IMR-90 (cell line): ENCODE results near the gene GPC5. TPM values are rescaled to one million over a fixed set of nuclear protein-coding genes. Genes with fewer than 3 reads are reported as not detected.

ENCODE experiments used
- ATAC-seq: fragments of 200-7000 bp; cut with Tn5 transposase; 2 replicates; pipeline ENCODE4 v1.9.1; 2020; ENCODE audit warnings: low read depth, mild to moderate bottlenecking, moderate library complexity
- BruUV-seq: library from RNA; stranded (reverse); fragments of 400-500 nt; replicated peaks from 2 replicates; lab custom pipeline; 2021; lab: Mats Ljungman, UMichigan
- CTCF ChIA-PET: fragments of 300-600 bp; formaldehyde crosslinking; extraction: SDS; loops from one replicate; lab custom pipeline; 2021; ENCODE audit warnings: antibody characterized with exemption; lab: Yijun Ruan, JAX
- POLR2A ChIA-PET: fragments of 300-600 bp; sonication (Branson Sonifier 250); formaldehyde crosslinking; loops from one replicate; lab custom pipeline; 2022; ENCODE audit warnings: antibody characterized with exemption; ENCODE audit not compliant: unreplicated experiment; lab: Charles Lee
- DNase-seq: peaks from one replicate; pipeline ENCODE4 v3.0.0; 2013
- H2AFZ ChIP-seq: replicated peaks from 2 replicates; pipeline ENCODE3; 2013; ENCODE audit warnings: low read length, mild to moderate bottlenecking; ENCODE audit not compliant: poor library complexity
- H2AK5ac ChIP-seq: 2 replicates; pipeline ENCODE4 v1.6.1; 2013; ENCODE audit warnings: low read depth, low read length, inconsistent platforms
- H2AK9ac ChIP-seq: replicated peaks from 2 replicates; pipeline ENCODE3; 2013; ENCODE audit warnings: mild to moderate bottlenecking, low read depth, low read length, moderate library complexity; ENCODE audit not compliant: poor library complexity
- H2BK120ac ChIP-seq: 2 replicates; pipeline ENCODE4 v1.6.1; 2013; ENCODE audit warnings: low read depth, low read length, inconsistent platforms
- H2BK15ac ChIP-seq: 3 replicates; pipeline ENCODE4 v1.6.1; 2013; ENCODE audit warnings: low read depth, low read length, inconsistent platforms
- H2BK20ac ChIP-seq: 2 replicates; pipeline ENCODE4 v1.6.1; 2013; ENCODE audit warnings: low read depth, mild to moderate bottlenecking, inconsistent platforms, low read length, moderate library complexity
- H2BK5ac ChIP-seq: 2 replicates; pipeline ENCODE4 v1.6.1; 2013; ENCODE audit warnings: mild to moderate bottlenecking, low read depth, low read length, inconsistent platforms; ENCODE audit not compliant: poor library complexity, severe bottlenecking
- H3K14ac ChIP-seq: replicated peaks from 2 replicates; pipeline ENCODE4 v1.6.1; 2013; ENCODE audit warnings: low read depth, low read length, inconsistent platforms
- H3K18ac ChIP-seq: 2 replicates; pipeline ENCODE4 v1.6.1; 2013; ENCODE audit warnings: low read depth, low read length, control low read depth
- H3K23ac ChIP-seq: 2 replicates; pipeline ENCODE4 v1.6.1; 2013; ENCODE audit warnings: low read depth, low read length, inconsistent platforms
- H3K27ac ChIP-seq: 2 replicates; pipeline ENCODE4 v1.5.1; 2013; ENCODE audit warnings: mild to moderate bottlenecking, control low read depth, low read length; ENCODE audit not compliant: insufficient read depth
- H3K27me3 ChIP-seq: 2 replicates; pipeline ENCODE4 v1.6.1; 2013; ENCODE audit warnings: low read length; ENCODE audit not compliant: control insufficient read depth, insufficient read depth
- H3K36me3 ChIP-seq: 2 replicates; pipeline ENCODE4 v1.6.1; 2013; ENCODE audit warnings: low read length, mixed read lengths; ENCODE audit not compliant: control insufficient read depth, insufficient read depth
- H3K4ac ChIP-seq: 2 replicates; pipeline ENCODE4 v1.6.1; 2013; ENCODE audit warnings: low read depth, low read length, inconsistent platforms
- H3K4me1 ChIP-seq: 2 replicates; pipeline ENCODE4 v1.6.1; 2013; ENCODE audit warnings: low read length, mixed read lengths; ENCODE audit not compliant: control insufficient read depth, insufficient read depth
- H3K4me2 ChIP-seq: 2 replicates; pipeline ENCODE4 v1.6.1; 2013; ENCODE audit warnings: low read depth, mild to moderate bottlenecking, control low read depth, low read length, moderate library complexity
- H3K4me3 ChIP-seq: 2 replicates; pipeline ENCODE4 v1.5.1; 2013; ENCODE audit warnings: low read depth, mild to moderate bottlenecking, control low read depth, low read length, moderate library complexity; ENCODE audit not compliant: insufficient read depth
- H3K56ac ChIP-seq: 2 replicates; pipeline ENCODE4 v1.6.1; 2013; ENCODE audit warnings: low read length, inconsistent platforms; ENCODE audit not compliant: insufficient read depth; ENCODE audit errors: extremely low read depth
- H3K79me1 ChIP-seq, 2 experiments: 2 replicates each; pipeline ENCODE4 v1.6.1; 2013; ENCODE audit warnings: low read length in 2 of 2, inconsistent platforms in 1 of 2, low read depth in 1 of 2
- H3K9ac ChIP-seq: 2 replicates; pipeline ENCODE4 v1.6.1; 2013; ENCODE audit warnings: low read depth, low read length, control low read depth
- H3K9me1 ChIP-seq: 2 replicates; pipeline ENCODE4 v1.6.1; 2013; ENCODE audit warnings: low read length, inconsistent platforms; ENCODE audit not compliant: insufficient read depth
- H3K9me3 ChIP-seq: 2 replicates; pipeline ENCODE4 v1.6.1; 2013; ENCODE audit warnings: low read length; ENCODE audit not compliant: control insufficient read depth, insufficient read depth
- H4K20me1 ChIP-seq: 2 replicates; pipeline ENCODE4 v1.6.1; 2013; ENCODE audit warnings: low read length, inconsistent platforms; ENCODE audit not compliant: insufficient read depth
- H4K5ac ChIP-seq: 2 replicates; pipeline ENCODE4 v1.6.1; 2013; ENCODE audit warnings: mild to moderate bottlenecking, low read depth, low read length, control low read depth
- H4K8ac ChIP-seq, 2 experiments: 2 replicates each; pipeline ENCODE4 v1.6.1; 2013; ENCODE audit warnings: low read depth in 2 of 2, low read length in 2 of 2, control low read depth in 1 of 2, inconsistent platforms in 1 of 2
- H4K91ac ChIP-seq: 2 replicates; pipeline ENCODE4 v1.6.1; 2013; ENCODE audit warnings: low read depth, low read length, inconsistent platforms; ENCODE audit not compliant: insufficient read depth
- BHLHE40 ChIP-seq: fragments of 150-350 bp; IDR thresholded peaks from 2 replicates; pipeline ENCODE4 v1.6.1; 2016; ENCODE audit warnings: mild to moderate bottlenecking, low read depth, low read length
- CEBPB ChIP-seq: IDR thresholded peaks from 2 replicates; pipeline ENCODE4 v1.6.1; 2012; ENCODE audit warnings: low read depth, low read length, improper control_type of control experiment
- CHD1 ChIP-seq: IDR thresholded peaks from 2 replicates; pipeline ENCODE4 v1.6.1; 2012; ENCODE audit warnings: low read depth, low read length, improper control_type of control experiment
- CTCF ChIP-seq: conservative IDR thresholded peaks from 2 replicates; pipeline ENCODE4 v1.5.1; 2012; ENCODE audit warnings: mild to moderate bottlenecking, low read depth, low read length, improper control_type of control experiment
- ELK1 ChIP-seq: fragments of 150-350 bp; IDR thresholded peaks from 2 replicates; pipeline ENCODE4 v1.6.1; 2016; ENCODE audit warnings: low read depth, mild to moderate bottlenecking, low read length, moderate library complexity, borderline replicate concordance
- FOS ChIP-seq: fragments of 150-350 bp; IDR thresholded peaks from 2 replicates; pipeline ENCODE4 v1.6.1; 2016; ENCODE audit warnings: low read depth, low read length
- MAFK ChIP-seq: IDR thresholded peaks from 2 replicates; pipeline ENCODE4 v1.6.1; 2012; ENCODE audit warnings: low read depth, low read length, improper control_type of control experiment
- MAZ ChIP-seq: IDR thresholded peaks from 2 replicates; pipeline ENCODE4 v1.6.1; 2012; ENCODE audit warnings: low read depth, mild to moderate bottlenecking, low read length, improper control_type of control experiment, moderate library complexity, borderline replicate concordance
- MXI1 ChIP-seq: IDR thresholded peaks from 2 replicates; pipeline ENCODE4 v1.6.1; 2012; ENCODE audit warnings: low read depth, mild to moderate bottlenecking, low read length, moderate library complexity, borderline replicate concordance
- NFE2L2 ChIP-seq: fragments of 150-350 bp; IDR thresholded peaks from 2 replicates; pipeline ENCODE4 v1.6.1; 2016; ENCODE audit warnings: low read depth, mild to moderate bottlenecking, low read length
- POLR2A ChIP-seq: IDR thresholded peaks from 2 replicates; pipeline ENCODE4 v1.6.1; 2012; ENCODE audit warnings: mild to moderate bottlenecking, low read depth, low read length
- RAD21 ChIP-seq: IDR thresholded peaks from 2 replicates; pipeline ENCODE4 v1.6.1; 2012; ENCODE audit warnings: low read length, improper control_type of control experiment
- RCOR1 ChIP-seq: IDR thresholded peaks from 2 replicates; pipeline ENCODE4 v1.6.1; 2012; ENCODE audit warnings: mild to moderate bottlenecking, low read length, improper control_type of control experiment; ENCODE audit not compliant: insufficient replicate concordance
- RFX5 ChIP-seq: IDR thresholded peaks from 2 replicates; pipeline ENCODE4 v1.8.0; 2012; ENCODE audit warnings: low read depth, mild to moderate bottlenecking, low read length, moderate library complexity
- SMC3 ChIP-seq: fragments of 150-350 bp; IDR thresholded peaks from 2 replicates; pipeline ENCODE4 v1.6.1; 2016; ENCODE audit warnings: low read depth, mild to moderate bottlenecking, antibody characterized with exemption, low read length, moderate library complexity
- USF2 ChIP-seq: fragments of 150-350 bp; IDR thresholded peaks from 2 replicates; pipeline ENCODE4 v1.6.1; 2017; ENCODE audit warnings: mild to moderate bottlenecking, antibody characterized with exemption, low read length, low read depth
- WGBS, 2 experiments: methylation state at CpG; one replicate each; pipeline versions ENCODE4 v1.1.5 to v1.1.7; 2013; ENCODE audit warnings: missing lambda C conversion rate in 2 of 2; ENCODE audit not compliant: insufficient read length in 1 of 2; ENCODE audit errors: extremely low coverage in 2 of 2; 5-methylcytosine and 5-hydroxymethylcytosine counted together
- dilution Hi-C: fragments of 300-500 bp; cut with HindIII; formaldehyde crosslinking; loops from one replicate; pipeline ENCODE4 v1.14.3; 2018; ENCODE audit warnings: low sequenced_read_pairs; ENCODE audit not compliant: unreplicated experiment
- in situ Hi-C: fragments of 300-500 bp; cut with MboI; formaldehyde crosslinking; loops from 3 replicates; pipeline ENCODE4 v1.14.3; 2019; ENCODE audit warnings: low sequenced_read_pairs, inconsistent platforms, mixed read lengths
- intact Hi-C: fragments of 100-400 bp; cut with micrococcal nuclease; formaldehyde crosslinking; loops from 2 replicates; pipeline ENCODE4 v1.10.0; 2022
- polyA plus RNA-seq, 3 experiments: library from polyadenylated mRNA; depleted of rRNA; stranded (reverse); fragments of >200 nt; gene quantifications; 2 replicates each; pipeline ENCODE4 v1.2.3, GENCODE V29; 2012; ENCODE audit warnings: low replicate concordance in 1 of 3
- total RNA-seq: library from RNA; depleted of rRNA; stranded (reverse); fragments of >200 nt; gene quantifications from 2 replicates; pipeline ENCODE4 v1.2.3, GENCODE V29; 2012

GPC5 gene
- total and polyA plus RNA-seq, 2 of the 4 experiments (the other 2 are of a cell fraction), result 0.94 to 1.8 TPM

GRCh38 chr13:92384410-92384809, 986.0 kb downstream of the GPC5 start:
- no CpG with 5 or more reads among the region's 5 CpGs for WGBS, 2 experiments
- in situ Hi-C loops, result no loop called here

More at GRCh38 chr13:92384410-92384809, 986.0 kb downstream of the GPC5 start:
- H3K9me1 ChIP-seq, result no peaks in the 10 kb centered on the region
- H2BK15ac ChIP-seq, result no peak overlapping the region
- H3K9me3 ChIP-seq, result peaks cover 4% of the 10 kb centered on the region; the same call in 1 of the 2 replicates
- no peaks in the 10 kb centered on the region for H3K27me3 ChIP-seq
- H2BK20ac ChIP-seq, result no peak overlapping the region
- DNase-seq, result no peak
- no TSS peak for BruUV-seq
- intact Hi-C loops (no loop called here), dilution Hi-C loops (no loop called here)
- no peaks in the 10 kb centered on the region for H3K4me1 ChIP-seq
- H4K8ac ChIP-seq, result no peak overlapping the region
- H3K79me1 ChIP-seq, result no peaks in the 10 kb centered on the region
- H3K14ac ChIP-seq, result no peak overlapping the region
- no peak overlapping the region for H3K27ac ChIP-seq
- TF ChIP-seq RAD21, result no peak
- no peak for TF ChIP-seq RFX5
- no peak for TF ChIP-seq CTCF
- TF ChIP-seq ELK1, result no peak
- TF ChIP-seq NFE2L2, result no peak
- no peak for TF ChIP-seq SMC3
- TF ChIP-seq MXI1, result no peak
- TF ChIP-seq USF2, result no peak
- no peak for TF ChIP-seq FOS
- no peak for TF ChIP-seq MAFK
- no peak for TF ChIP-seq POLR2A
- no peak for TF ChIP-seq CHD1
- no peak for TF ChIP-seq BHLHE40
- TF ChIP-seq CEBPB, result no peak
- TF ChIP-seq RCOR1, result no peak
- TF ChIP-seq MAZ, result no peak
- H3K4ac ChIP-seq, result no peak overlapping the region
- H3K18ac ChIP-seq, result no peak overlapping the region
- no peak overlapping the region for H2AK9ac ChIP-seq
- no peaks in the 10 kb centered on the region for H4K20me1 ChIP-seq
- ChIA-PET POLR2A (no interaction called here), CTCF (no interaction called here)
- no peak overlapping the region for H2BK120ac ChIP-seq
- H3K4me3 ChIP-seq, result no peak overlapping the region
- no peak overlapping the region for H2AFZ ChIP-seq
- no peak overlapping the region for H4K5ac ChIP-seq
- H3K56ac ChIP-seq, result no peak overlapping the region
- no peak overlapping the region for H2AK5ac ChIP-seq
- no peaks in the 10 kb centered on the region for H3K36me3 ChIP-seq
- H2BK5ac ChIP-seq, result no peak overlapping the region
- no peak overlapping the region for H3K9ac ChIP-seq
- H4K91ac ChIP-seq, result no peak overlapping the region
- no peak overlapping the region for H3K4me2 ChIP-seq
- no peak for ATAC-seq
- H3K23ac ChIP-seq, result no peak overlapping the region
